HG02973 (cell line): ENCODE measurements around the gene CALU.

Experiments
- ATAC-seq: cut with Tn5 transposase; IDR thresholded peaks from one replicate; pipeline ENCODE4 v1.9.1; 2021; ENCODE audit warnings: moderate library complexity; ENCODE audit not compliant: unreplicated experiment

Gene CALU

DNA sequence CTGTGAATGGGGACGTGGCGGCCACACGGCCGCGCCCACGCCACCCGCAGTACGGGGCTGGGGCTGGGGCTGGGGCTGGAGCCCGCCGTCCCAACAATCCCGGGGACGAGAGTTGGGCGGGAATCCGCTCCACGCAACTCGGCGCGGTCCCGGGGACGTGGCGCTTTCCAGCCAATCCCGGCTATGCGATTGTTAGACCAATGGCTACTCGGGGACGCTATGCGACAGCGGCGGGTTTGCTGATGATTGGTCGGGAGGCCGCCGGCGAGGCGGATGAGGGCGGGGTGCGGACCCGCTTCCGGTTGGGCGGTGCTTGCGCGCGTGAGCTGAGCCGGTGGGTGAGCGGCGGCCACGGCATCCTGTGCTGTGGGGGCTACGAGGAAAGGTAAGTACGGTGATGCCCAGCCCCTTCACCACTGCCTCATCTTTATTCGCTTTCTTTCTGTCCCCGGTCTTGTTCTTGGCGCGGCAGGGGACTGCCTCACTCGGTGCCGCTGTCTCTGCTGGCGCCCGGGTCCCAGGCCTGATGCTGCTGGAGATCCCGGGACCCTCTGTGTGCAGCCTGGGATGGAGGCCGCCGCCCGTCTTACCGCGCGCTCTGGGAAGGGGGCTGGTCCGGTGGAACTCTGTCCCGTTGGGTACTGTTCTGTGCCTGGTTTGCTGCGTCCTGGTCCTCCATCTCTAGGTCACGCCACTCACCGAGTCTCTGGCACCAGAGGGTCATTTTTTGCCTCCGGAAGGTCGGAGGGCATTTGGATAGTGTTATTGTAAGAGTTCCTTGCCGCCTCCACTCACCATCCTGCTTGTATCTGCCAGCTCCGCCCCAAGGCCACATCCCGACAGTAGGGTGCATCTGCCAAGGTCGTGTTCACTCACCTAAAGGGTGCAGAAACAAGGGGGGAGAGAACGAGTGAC is at the start of gene CALU:
CALU (plus strand) TSS at position 312 of the 915 bp plus-strand sequence. CDS start 9,225 bp downstream, outside the sequence.
- peak; percentile 93 for ATAC-seq

DNA sequence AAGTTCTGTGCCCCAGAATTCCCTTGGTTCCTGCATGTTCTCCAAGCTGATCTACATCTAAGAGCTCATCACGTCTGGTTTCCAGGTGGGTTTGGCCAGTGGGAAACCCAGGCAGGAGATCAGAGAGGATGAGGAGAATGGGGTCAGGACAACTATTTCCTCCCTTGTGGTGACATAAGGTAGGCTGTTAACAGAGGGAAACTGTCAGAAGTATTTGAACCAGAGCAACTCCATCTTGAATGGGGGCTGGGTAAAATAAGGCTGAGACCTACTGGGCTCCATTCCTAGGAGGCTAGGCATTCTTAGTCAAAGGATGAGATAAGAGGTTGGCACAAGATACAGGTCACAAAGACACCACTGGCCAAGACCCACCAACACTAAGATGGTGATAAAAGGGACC is 47.9 kb upstream of the CALU start:
- ATAC-seq = no peak

DNA sequence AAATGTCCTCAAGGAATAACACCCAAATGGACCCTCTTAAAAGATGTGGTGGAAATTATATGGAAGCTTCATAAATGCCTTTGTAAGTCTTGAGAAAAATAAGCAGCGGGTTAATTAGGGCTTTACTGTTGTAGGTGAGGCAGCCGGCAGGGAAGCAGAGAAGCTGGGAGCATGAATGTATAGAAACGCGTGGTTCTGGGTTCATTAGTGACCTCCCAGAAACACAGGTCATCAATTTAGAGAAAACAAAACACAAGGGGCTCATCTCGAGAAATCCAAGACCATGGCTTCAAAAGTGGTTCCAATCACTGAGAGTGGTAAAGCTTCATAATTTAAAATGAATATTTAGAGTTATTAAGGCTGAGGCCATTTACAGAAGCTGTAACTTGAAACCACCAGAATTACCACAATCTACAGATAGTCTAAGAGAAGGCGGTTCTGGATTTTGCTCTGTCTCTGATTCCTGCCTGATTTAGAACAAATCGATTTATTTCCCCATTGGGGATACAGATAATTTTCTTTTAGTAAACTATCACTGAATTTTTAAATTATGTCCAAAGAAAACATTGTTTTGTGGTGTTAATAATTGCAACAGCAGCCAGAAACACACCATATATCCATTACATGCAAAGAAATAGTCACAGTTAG is 46.4 kb upstream of the CALU start:
- ATAC-seq = no peak

DNA sequence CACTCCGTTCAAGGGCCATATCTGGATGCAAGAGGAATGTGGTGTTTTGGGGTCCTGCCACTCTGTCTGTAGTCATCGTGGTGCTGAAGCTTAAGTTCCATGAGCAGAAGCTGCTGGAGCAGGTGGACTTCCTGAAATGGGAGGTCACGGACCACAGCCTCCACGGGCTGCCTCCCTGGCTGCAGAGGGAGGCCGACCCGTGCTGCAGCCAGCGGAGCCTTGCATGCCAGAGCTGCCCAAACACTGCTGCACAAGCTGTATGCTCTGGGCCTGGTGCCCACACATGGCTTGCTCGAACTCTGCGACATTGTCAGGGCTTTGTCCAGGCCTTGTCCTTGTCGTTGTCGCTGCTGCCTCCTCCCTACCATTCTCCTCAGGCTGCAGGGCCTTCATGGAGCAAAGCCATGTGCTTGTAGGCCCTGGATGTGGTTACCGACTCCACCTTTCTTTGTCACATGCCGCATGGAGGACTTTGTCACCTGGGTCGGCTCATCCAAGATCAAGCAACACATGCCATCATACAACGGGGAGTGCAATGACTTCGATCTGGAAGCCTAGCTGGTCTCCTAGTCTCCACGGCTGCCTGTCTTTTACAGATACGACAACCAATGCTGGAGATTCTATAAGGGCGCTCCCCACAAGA is 45.7 kb upstream of the CALU start:
- ATAC-seq = no peak

- no peak for ATAC-seq
Measured at GRCh38 chr7:128694738-128695137, 44.4 kb upstream of the CALU start.

DNA sequence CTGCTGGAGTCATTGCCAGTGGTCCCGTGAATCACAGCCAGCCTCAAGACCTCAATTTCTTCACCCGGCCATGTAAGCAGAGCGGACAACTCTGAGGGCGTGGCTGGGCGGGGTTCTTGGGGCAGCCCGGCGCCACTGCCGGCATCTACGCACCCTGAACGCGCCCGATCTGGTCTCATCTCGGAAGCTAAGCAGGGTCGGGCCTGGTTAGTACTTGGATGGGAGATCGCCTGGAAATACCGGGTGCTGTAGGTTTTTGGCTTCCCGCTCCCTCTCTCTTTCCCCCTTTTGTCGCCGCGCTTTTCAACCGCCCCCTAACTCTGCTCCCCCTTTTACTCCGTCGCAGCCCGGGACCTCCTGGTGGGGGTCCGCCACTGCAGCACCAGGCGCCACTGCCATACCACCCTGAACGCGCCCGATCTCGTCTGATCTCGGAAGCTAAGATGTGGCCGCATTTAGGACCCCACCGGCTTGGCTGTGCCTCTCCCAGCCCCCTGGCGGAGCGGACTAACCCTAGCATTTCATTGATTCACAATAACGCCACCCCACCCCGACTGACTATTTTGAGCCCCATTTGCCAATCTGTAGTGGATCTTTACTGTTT is 41.8 kb upstream of the CALU start:
- ATAC-seq = no peak

DNA sequence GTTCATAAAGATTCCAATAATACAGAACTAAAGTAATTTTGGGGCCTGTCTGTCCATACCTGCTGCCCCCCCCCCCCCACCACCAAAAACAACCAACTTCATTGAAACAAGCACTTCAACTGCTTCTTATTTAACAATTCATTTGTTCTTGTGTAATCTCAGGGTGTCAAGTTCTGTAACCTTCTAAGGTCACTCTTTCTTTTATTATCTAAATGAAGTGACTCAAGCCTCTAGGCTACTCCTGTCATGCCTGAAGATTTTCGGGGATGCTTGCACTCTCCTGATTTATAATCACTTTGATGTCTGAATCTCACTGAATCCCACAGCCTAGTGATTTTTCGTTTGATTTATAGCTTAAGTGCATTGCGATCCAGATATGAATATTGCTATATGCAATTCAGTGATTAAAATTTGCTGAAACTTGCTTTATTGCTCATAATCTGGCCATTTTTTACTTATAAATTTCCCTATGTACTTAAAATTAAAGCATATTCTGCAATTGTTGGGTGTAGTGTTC is 39.9 kb upstream of the CALU start:
- ATAC-seq = no peak

DNA sequence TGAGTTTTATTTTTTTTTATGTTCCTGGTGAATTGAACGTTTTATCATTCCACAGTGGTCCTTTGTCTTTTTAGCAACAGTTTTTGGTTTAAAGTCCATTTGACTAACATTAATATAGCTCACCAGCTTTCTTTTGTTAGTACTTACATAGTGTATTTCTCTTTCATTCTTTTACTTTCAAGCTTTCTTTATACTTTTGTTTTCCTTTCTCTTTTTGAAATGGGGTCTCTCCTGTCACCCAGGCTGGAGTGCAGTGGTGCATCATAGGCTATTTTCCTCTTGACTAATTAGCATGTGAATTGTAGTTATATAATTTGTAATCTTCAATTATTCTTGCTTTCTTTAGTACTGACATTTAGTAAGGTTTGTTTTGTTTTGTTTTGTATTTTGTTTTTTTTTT is 39.3 kb upstream of the CALU start:
- no peak for ATAC-seq

DNA sequence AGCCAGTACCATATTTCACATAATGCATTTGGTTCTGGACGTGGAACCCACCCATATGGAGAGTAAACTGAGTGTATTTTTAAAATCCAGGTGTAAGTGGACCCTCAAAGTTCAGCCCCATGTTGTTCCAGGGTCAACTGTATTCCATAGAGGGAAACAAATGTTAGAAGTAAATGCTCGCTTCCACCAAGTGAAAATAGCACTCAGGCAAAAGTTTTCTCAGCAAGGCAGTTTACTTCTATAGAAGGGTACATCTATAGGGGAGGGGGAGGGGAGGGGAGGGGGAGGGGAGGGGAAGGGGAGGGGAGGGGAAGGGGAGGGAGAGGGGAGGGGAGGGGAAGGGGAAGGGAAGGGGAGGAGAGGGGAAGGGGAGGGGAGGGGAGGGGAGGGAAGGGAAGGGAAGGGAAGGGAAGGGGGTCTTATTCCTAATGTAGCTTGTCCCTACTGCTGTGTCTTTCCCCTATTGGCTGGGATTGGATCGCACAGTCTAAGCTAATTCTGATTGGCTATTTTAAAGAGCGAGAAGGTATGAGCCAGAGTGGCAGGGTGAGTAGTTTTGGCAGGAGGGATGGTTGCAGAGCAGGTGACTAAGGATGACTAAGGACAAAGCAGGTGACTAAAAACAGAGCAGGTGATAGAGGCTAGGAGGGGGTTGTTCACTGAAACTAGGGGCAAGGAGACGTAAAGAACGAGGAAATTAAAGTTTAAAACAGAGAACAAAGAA is 37.9 kb upstream of the CALU start:
- no peak for ATAC-seq

DNA sequence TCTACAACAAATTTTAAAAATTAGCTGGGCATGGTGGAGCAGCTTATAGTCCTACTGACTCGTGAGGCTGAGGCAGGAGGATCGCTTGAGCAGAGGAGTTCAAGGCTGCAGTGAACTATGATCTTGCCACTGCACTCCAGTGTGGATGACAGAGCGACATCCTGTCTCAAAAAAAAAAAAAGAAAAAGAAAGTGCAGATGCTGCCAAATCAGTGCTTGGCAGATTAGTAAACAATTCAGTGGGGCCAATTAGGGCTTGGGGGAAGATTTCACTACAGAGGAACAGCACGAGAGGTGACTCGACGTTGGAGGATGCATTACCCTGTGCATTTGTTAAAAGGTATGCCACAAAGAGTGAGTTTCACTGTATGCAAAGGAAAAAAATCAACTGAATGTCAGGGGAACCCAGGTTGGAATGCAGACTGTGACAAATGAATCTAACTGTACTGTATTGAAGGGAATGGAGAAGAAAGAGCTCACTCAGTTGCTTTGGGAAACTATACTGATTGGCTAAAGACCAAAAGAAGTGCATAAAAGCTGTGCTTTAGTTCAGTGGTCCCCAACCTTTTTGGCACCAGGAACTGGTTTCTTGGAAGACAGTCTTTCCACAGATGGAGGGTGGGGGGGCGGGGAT is 35.4 kb upstream of the CALU start:
- ATAC-seq = no peak

DNA sequence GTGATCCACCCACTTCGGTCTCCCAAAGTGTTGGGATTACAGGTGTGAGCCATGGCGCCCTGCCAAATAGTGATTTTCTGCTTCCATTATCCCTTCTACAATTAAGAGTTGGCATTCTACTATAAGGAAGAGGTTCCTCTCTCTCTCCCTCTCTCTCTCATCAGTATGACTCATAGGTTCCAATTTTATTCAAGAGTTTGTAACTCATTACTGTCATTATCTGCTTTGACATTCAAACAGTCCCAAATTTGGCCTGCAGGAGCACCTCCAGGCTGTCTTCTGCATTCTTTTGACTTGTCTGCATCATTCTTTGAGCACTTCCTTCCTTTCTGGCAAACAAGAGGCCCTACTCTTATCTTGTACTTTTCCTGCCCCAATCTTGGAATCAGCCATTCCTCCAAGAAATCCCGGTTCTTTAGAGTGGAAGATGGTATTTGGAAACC is 33.2 kb upstream of the CALU start:
- ATAC-seq = no peak

- ATAC-seq = no peak
Measured at GRCh38 chr7:128707752-128708151, 31.4 kb upstream of the CALU start.

DNA sequence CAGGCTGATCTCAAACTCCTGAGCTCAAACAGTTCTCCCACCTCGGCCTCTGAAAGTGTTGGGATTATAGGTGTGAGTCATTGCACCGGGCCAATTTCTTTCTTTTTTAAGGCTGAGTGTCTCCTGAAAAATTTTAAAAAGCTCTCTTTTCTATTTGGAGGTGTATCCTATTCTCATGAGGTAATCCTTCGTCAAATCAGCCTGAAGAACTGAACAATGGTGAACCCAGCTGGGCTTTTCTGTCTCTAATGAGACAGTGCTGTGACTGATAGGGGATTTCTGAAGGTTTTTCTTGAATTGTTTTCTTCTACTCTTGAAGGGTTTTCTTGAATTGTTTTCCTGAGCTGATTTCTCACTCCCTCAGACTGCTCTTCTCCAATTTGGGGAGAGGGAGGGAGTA is 30.9 kb upstream of the CALU start:
- no peak for ATAC-seq

DNA sequence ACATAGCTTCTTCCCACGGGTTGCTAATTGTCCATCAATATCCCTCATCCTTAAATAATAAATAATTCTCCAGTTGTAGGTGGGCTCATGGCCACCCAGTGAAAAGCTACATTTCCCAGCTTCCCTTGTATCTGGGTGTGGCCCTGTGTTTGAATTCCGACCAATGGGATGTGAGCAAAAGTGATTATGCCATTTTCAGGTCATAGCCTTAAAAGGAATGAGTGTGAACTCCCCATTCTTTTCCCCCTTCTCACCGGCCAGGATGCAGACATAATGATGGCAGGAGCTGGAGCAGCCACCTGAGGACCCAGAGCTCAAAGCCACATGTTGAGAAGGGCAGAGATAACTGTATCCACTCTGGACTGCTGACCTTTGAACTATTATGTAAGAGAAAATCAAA is 30.3 kb upstream of the CALU start:
- no peak for ATAC-seq

GRCh38 chr7:128710481-128710880 is 28.7 kb upstream of the CALU start:
- ATAC-seq = no peak

DNA sequence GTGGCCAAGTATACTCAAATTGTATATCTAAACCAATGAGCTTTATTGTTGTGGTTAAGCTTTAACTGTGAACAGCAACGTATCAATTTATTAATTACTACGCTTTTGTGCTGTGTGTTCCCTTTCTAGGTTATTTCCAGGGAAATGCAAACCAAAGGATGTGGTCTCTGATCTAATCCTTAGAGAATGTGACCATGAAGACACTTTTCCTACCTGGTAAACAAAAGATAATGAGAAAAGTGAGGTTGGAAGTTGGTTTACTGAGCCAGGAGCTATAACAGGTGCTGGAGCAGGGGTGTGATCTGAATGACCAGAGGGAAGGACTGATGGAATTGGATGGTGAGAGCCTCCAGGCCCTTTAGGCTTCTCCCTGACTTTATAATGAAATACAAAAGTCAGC is 25.4 kb upstream of the CALU start:
- ATAC-seq = no peak

DNA sequence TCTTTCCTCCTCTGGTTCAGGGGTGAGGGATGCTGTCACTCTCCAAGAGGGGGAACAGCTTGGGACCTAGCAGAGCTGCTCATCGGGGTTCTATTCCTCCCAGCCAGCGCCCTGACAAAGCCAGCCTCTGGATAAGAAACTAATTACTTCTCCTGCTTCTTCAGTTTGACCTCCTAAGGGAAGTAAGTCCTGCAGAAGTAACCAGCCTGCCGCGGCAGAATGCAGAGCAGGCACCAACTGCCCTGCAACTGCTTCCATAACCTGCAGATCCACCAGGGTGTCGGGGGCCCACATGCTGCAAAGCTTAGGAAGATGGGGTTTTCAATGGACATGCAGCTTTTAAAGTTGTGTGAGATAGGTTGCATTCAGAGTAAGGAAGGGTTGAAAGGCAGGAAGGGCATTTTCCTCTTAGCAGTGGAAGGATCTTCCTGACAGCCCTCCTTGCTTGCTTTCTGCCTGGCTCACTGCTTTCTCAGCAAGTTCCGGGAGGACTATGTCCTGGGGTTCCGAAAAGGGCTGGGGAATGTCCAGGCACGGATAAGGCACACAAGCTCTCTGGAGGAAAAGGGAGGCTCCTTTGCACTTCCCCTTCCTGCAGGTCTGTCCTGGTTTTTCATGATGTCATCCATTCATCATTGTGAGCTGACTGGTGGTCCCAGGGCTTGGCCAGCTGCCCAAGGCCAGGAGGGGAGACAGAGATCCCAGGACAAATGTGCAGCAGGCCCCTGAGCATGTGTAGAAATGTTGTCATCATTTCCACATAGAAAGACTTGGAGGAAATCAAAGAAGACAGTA is 24.3 kb upstream of the CALU start:
- ATAC-seq = no peak

DNA sequence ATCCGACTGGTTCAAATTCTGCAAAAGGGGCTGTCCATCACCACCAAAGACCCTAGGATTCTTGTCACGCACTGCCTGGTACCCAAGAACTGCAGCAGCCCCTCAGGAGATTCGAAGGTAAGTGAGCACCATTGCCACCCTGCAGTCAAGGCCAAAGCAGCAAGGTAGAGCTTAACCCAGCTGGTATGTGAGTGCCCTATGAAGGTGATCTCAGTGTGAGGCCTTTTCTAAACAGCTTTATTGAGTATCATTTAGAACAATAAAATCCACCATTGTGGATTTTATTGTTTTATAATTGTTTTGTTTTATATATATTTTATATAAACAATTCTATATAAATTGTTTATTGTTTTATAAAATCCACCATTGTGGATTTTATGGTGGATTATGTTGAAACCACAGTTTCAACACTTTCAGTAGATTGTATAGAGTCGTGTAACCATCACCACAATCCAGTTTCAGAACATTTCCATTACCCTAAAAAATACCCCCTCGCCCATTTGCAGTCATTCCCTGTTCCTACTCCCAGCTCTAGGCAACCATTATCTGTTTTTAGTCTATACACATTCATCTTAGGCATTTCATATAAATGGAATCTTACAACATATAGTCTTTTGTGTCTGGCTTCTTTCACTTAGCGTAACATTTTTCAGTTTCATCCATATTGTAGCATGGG is 20.1 kb upstream of the CALU start:
- ATAC-seq = no peak

- no peak for ATAC-seq
Measured at GRCh38 chr7:128721376-128721775, 17.8 kb upstream of the CALU start.
